ENCODE data around the gene DYNLRB1.

DNA sequence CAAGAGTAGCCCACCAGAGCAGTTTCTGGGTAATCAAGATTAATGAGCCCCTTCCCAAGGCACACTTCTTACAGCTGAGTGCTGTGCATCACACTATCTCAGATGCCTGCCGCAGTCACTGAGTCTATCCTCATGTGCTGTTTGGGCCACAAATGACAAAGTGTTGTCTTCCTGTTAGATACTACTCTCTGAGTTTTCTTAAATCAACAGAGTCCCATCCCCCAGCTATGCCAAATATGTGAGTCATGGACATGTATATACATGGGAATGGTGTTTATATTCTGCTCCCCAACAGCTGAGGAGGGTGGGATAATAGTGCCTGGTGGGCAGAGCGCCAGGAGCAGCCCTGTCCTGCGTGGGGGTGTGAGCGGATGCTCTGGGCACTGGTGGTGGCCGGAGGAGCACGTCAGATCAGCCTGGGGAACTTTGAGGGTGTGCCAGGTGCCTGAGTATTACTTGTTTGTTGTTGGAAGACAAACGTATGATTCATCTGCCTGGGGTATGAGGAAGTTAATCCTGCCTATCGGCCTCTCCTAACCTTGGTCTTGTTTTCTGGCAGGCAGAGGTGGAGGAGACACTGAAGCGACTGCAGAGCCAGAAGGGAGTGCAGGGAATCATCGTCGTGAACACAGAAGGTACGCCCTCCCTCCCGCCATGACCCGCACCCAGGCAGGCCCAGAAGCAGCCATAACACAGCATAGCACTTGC lies 9.6 kb downstream of the DYNLRB1 start:
- TF ChIP-seq CTCF (IDR thresholded peaks at IDR 0.05; ENCODE audit: low read depth, low read length, poor library complexity, severe bottlenecking) (no peak), EZH2phosphoT487 (IDR thresholded peaks at IDR 0.05; ENCODE audit: borderline replicate concordance, low read length) (no peak)
